AG09309 (cell line): ENCODE measurements around the gene USP28.
"Not testable (repeated sequence)": the region's sequence is repeated elsewhere in the genome, so short reads cannot be mapped to it uniquely, and the experiment has no call there.

Experiments
- DNase-seq: peaks from one replicate; pipeline ENCODE4 v3.0.0-alpha.2; 2010; ENCODE audit warnings: low read depth
- H3K4me3 ChIP-seq: 2 replicates; pipeline ENCODE4 v1.5.1; 2011; ENCODE audit warnings: mild to moderate bottlenecking, low read depth, low read length, moderate library complexity; ENCODE audit not compliant: control insufficient read depth
- CTCF ChIP-seq: IDR thresholded peaks from 2 replicates; pipeline ENCODE4 v1.5.1; 2011; ENCODE audit warnings: mild to moderate bottlenecking, low read depth, low read length, inconsistent platforms; ENCODE audit not compliant: insufficient read depth, control insufficient read depth; ENCODE audit errors: missing control alignments

The USP28 gene

GRCh38 chr11:113771964-113772363 lies 103.4 kb downstream of the USP28 start:
- H3K4me3 ChIP-seq, result no peak overlapping the region
- no peak for DNase-seq
- TF ChIP-seq CTCF, result no peak

- TF ChIP-seq CTCF, result no peak
- no peak for DNase-seq
- no peak overlapping the region for H3K4me3 ChIP-seq
Observed at GRCh38 chr11:113764527-113765219, 110.7 kb downstream of the USP28 start.

- not testable (repeated sequence) for H3K4me3 ChIP-seq
Observed at GRCh38 chr11:113763040-113763439, 112.3 kb downstream of the USP28 start.

GRCh38 chr11:113760241-113760640 lies 115.1 kb downstream of the USP28 start:
- TF ChIP-seq CTCF, result no peak
- DNase-seq, result no peak
- no peak overlapping the region for H3K4me3 ChIP-seq

More at GRCh38 chr11:113763040-113763439, 112.3 kb downstream of the USP28 start:
- DNase-seq, result not testable (repeated sequence)

- no peak for DNase-seq
Observed at GRCh38 chr11:113752932-113753331, 122.4 kb downstream of the USP28 start.

More at GRCh38 chr11:113752932-113753331, 122.4 kb downstream of the USP28 start:
- TF ChIP-seq CTCF, result no peak
- no peak overlapping the region for H3K4me3 ChIP-seq
